ENCODE data around the gene TRIM5.
"Not testable (repeated sequence)": the region's sequence is repeated elsewhere in the genome, so short reads cannot be mapped to it uniquely, and the experiment has no call there.

Gene TRIM5, protein sequence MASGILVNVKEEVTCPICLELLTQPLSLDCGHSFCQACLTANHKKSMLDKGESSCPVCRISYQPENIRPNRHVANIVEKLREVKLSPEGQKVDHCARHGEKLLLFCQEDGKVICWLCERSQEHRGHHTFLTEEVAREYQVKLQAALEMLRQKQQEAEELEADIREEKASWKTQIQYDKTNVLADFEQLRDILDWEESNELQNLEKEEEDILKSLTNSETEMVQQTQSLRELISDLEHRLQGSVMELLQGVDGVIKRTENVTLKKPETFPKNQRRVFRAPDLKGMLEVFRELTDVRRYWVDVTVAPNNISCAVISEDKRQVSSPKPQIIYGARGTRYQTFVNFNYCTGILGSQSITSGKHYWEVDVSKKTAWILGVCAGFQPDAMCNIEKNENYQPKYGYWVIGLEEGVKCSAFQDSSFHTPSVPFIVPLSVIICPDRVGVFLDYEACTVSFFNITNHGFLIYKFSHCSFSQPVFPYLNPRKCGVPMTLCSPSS

GRCh38 chr11:5684646-5685362 lies at the start of gene TRIM5:
TSS of gene TRIM5 (minus strand) at chr11:5685074. CDS start at chr11:5680177, 4,897 bp downstream.
- Histone ChIP-seq H3K4me3 (ENCODE audit: low read depth, low read length) (peak within 1 kb of the TSS; percentile 79), H3K27me3 (ENCODE audit: insufficient read depth, low read length) (no peaks in the 10 kb centered on the region), H2AFZ (ENCODE audit: low read length, unreplicated experiment) (peak within 1 kb of the TSS; percentile 49), H3K36me3 (ENCODE audit: insufficient read depth, low read length) (peaks cover 8% of the 10 kb centered on the region; the same call in 1 of the 2 replicates), H3K4me1 (ENCODE audit: control insufficient read depth, insufficient read depth, low read length, unreplicated experiment) (peaks cover 10% of the 10 kb centered on the region), H3K27ac (ENCODE audit: low read depth, low read length) (peak within 1 kb of the TSS; percentile 95), H3K79me2 (ENCODE audit: control insufficient read depth, insufficient read depth, low read length, unreplicated experiment) (peaks cover 36% of the 10 kb centered on the region)

GRCh38 chr11:5727691-5728090 lies 42.8 kb upstream of the TRIM5 start:
- no peak overlapping the region for H3K4me3 ChIP-seq (ENCODE audit: low read depth, low read length)
- H3K79me2 ChIP-seq (ENCODE audit: control insufficient read depth, insufficient read depth, low read length, unreplicated experiment), result no peaks in the 10 kb centered on the region
- H2AFZ ChIP-seq (ENCODE audit: low read length, unreplicated experiment), result no peak overlapping the region
- peaks cover 55% of the 10 kb centered on the region for H3K27me3 ChIP-seq (ENCODE audit: insufficient read depth, low read length)
- no peak overlapping the region for H3K27ac ChIP-seq (ENCODE audit: low read depth, low read length)
- no peaks in the 10 kb centered on the region for H3K4me1 ChIP-seq (ENCODE audit: control insufficient read depth, insufficient read depth, low read length, unreplicated experiment)
- H3K36me3 ChIP-seq (ENCODE audit: insufficient read depth, low read length), result no peaks in the 10 kb centered on the region

DNA sequence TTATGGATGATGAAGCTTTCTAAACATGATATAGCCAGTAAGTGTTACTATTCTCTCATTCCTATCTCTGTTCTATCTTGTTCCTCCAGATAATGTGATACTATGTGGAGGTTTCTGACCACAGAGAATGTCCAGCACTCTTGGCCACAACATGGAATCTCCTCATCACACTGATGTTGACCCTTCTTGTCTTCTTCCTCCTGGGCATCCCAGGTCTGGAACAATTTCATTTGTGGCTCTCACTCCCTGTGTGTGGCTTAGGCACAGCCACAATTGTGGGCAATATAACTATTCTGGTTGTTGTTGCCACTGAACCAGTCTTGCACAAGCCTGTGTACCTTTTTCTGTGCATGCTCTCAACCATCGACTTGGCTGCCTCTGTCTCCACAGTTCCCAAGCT lies 41.5 kb upstream of the TRIM5 start:
- Histone ChIP-seq H3K36me3 (ENCODE audit: insufficient read depth, low read length) (no peaks in the 10 kb centered on the region), H3K4me3 (ENCODE audit: low read depth, low read length) (no peak overlapping the region), H2AFZ (ENCODE audit: low read length, unreplicated experiment) (no peak overlapping the region), H3K4me1 (ENCODE audit: control insufficient read depth, insufficient read depth, low read length, unreplicated experiment) (no peaks in the 10 kb centered on the region), H3K27me3 (ENCODE audit: insufficient read depth, low read length) (peaks cover 58% of the 10 kb centered on the region), H3K27ac (ENCODE audit: low read depth, low read length) (no peak overlapping the region), H3K79me2 (ENCODE audit: control insufficient read depth, insufficient read depth, low read length, unreplicated experiment) (no peaks in the 10 kb centered on the region)

DNA sequence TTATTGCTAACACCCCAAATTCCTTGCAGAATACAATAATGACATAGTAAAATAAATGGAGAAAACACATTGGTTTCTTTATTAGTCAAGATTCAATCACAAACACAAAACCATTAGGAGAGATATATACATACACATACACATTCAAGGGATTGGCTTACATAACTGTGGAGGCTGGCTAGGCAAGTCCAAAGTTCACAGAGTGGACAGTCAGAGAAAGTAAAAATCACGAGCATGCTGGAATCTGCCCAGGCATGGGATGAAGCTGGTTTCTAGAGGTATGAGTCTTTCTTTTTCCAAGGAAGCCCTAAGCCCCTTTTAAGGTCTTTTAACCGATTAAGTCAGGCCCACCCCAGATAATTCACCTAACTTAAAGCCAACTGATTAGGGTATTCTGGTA lies 37.7 kb upstream of the TRIM5 start:
- Histone ChIP-seq H3K79me2 (ENCODE audit: control insufficient read depth, insufficient read depth, low read length, unreplicated experiment) (no peaks in the 10 kb centered on the region), H2AFZ (ENCODE audit: low read length, unreplicated experiment) (no peak overlapping the region)

GRCh38 chr11:5719703-5720495 lies 35.0 kb upstream of the TRIM5 start:
- no peaks in the 10 kb centered on the region for H3K79me2 ChIP-seq (ENCODE audit: control insufficient read depth, insufficient read depth, low read length, unreplicated experiment)
- no peaks in the 10 kb centered on the region for H3K36me3 ChIP-seq (ENCODE audit: insufficient read depth, low read length)
- no peak overlapping the region for H2AFZ ChIP-seq (ENCODE audit: low read length, unreplicated experiment)
- no peak overlapping the region for H3K4me3 ChIP-seq (ENCODE audit: low read depth, low read length)
- no peaks in the 10 kb centered on the region for H3K4me1 ChIP-seq (ENCODE audit: control insufficient read depth, insufficient read depth, low read length, unreplicated experiment)
- peaks cover 42% of the 10 kb centered on the region for H3K27me3 ChIP-seq (ENCODE audit: insufficient read depth, low read length)
- no peak overlapping the region for H3K27ac ChIP-seq (ENCODE audit: low read depth, low read length)

More for the DNA sequence above, 37.7 kb upstream of the TRIM5 start:
- Histone ChIP-seq H3K27me3 (ENCODE audit: insufficient read depth, low read length) (peaks cover 49% of the 10 kb centered on the region), H3K27ac (ENCODE audit: low read depth, low read length) (no peak overlapping the region), H3K36me3 (ENCODE audit: insufficient read depth, low read length) (no peaks in the 10 kb centered on the region), H3K4me1 (ENCODE audit: control insufficient read depth, insufficient read depth, low read length, unreplicated experiment) (no peaks in the 10 kb centered on the region), H3K4me3 (ENCODE audit: low read depth, low read length) (no peak overlapping the region)

DNA sequence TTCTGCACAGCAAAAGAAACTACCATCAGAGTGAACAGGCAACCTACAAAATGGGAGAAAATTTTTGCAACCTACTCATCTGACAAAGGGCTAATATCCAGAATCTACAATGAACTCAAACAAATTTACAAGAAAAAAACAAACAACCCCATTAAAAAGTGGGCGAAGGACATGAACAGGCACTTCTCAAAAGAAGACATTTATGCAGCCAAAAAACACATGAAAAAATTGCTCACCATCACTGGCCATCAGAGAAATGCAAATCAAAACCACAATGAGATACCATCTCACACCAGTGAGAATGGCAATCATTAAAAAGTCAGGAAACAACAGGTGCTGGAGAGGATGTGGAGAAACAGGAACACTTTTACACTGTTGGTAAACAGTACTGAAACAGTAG lies 31.6 kb upstream of the TRIM5 start:
- not testable (repeated sequence) for H3K79me2 ChIP-seq (ENCODE audit: control insufficient read depth, insufficient read depth, low read length, unreplicated experiment); H3K27ac ChIP-seq (ENCODE audit: low read depth, low read length); H3K36me3 ChIP-seq (ENCODE audit: insufficient read depth, low read length); H3K4me3 ChIP-seq (ENCODE audit: low read depth, low read length); H2AFZ ChIP-seq (ENCODE audit: low read length, unreplicated experiment); H3K4me1 ChIP-seq (ENCODE audit: control insufficient read depth, insufficient read depth, low read length, unreplicated experiment)
- peaks cover 16% of the 10 kb centered on the region; the same call in 1 of the 2 replicates for H3K27me3 ChIP-seq (ENCODE audit: insufficient read depth, low read length)

DNA sequence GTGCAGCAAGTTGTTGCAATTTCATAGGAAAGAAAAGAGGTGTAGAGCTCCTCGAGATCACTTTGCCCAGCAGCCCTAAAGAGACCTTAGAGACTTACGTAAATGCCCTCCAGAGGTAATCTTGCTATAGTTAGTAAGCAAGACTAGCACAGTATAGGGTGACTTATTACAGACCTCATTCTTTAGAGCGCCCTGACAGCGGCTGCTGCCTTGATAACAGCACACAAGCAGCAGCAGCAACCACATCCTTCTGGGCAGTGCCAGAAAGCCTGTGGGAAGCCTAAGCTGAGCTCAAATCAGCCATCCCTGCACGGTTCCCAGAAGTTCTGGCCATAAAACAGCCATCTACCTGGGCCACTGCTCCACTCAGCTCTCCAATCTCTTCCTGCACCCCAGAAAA lies 28.8 kb upstream of the TRIM5 start:
- Histone ChIP-seq H3K36me3 (ENCODE audit: insufficient read depth, low read length) (peaks cover 11% of the 10 kb centered on the region; the same call in 1 of the 2 replicates), H3K4me1 (ENCODE audit: control insufficient read depth, insufficient read depth, low read length, unreplicated experiment) (no peaks in the 10 kb centered on the region), H3K79me2 (ENCODE audit: control insufficient read depth, insufficient read depth, low read length, unreplicated experiment) (no peaks in the 10 kb centered on the region), H3K27me3 (ENCODE audit: insufficient read depth, low read length) (no peaks in the 10 kb centered on the region), H2AFZ (ENCODE audit: low read length, unreplicated experiment) (no peak overlapping the region), H3K27ac (ENCODE audit: low read depth, low read length) (no peak overlapping the region), H3K4me3 (ENCODE audit: low read depth, low read length) (no peak overlapping the region)

- Histone ChIP-seq H3K27me3 (ENCODE audit: insufficient read depth, low read length) (no peaks in the 10 kb centered on the region), H3K4me1 (ENCODE audit: control insufficient read depth, insufficient read depth, low read length, unreplicated experiment) (no peaks in the 10 kb centered on the region), H3K4me3 (ENCODE audit: low read depth, low read length) (no peak overlapping the region), H3K36me3 (ENCODE audit: insufficient read depth, low read length) (peaks cover 19% of the 10 kb centered on the region), H3K79me2 (ENCODE audit: control insufficient read depth, insufficient read depth, low read length, unreplicated experiment) (no peaks in the 10 kb centered on the region), H2AFZ (ENCODE audit: low read length, unreplicated experiment) (no peak overlapping the region), H3K27ac (ENCODE audit: low read depth, low read length) (no peak overlapping the region)
Measured at GRCh38 chr11:5712507-5712906, 27.6 kb upstream of the TRIM5 start.

DNA sequence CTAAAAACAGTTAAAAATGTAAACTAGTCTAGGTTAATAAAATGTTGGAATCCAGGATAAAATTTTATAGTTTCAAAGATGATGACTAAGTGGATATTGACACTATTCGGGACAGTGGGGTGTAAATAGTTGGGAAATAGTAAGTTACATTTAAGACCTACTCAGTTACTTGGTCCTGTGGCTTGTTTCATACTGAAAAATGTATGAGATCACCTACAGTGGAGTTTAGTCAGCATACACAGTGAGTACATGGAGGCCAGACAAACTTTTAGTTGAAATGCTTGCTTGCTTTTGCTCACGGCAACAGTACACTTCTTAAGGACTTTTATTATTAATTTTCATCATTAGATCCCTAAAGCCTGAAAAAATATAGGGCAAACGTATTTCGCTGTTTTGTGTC lies 20.8 kb upstream of the TRIM5 start:
- Histone ChIP-seq H3K4me3 (ENCODE audit: low read depth, low read length) (no peak overlapping the region), H3K79me2 (ENCODE audit: control insufficient read depth, insufficient read depth, low read length, unreplicated experiment) (peaks cover 3% of the 10 kb centered on the region), H3K27ac (ENCODE audit: low read depth, low read length) (no peak overlapping the region), H2AFZ (ENCODE audit: low read length, unreplicated experiment) (no peak overlapping the region), H3K4me1 (ENCODE audit: control insufficient read depth, insufficient read depth, low read length, unreplicated experiment) (no peaks in the 10 kb centered on the region), H3K27me3 (ENCODE audit: insufficient read depth, low read length) (no peaks in the 10 kb centered on the region), H3K36me3 (ENCODE audit: insufficient read depth, low read length) (peaks cover 65% of the 10 kb centered on the region)

DNA sequence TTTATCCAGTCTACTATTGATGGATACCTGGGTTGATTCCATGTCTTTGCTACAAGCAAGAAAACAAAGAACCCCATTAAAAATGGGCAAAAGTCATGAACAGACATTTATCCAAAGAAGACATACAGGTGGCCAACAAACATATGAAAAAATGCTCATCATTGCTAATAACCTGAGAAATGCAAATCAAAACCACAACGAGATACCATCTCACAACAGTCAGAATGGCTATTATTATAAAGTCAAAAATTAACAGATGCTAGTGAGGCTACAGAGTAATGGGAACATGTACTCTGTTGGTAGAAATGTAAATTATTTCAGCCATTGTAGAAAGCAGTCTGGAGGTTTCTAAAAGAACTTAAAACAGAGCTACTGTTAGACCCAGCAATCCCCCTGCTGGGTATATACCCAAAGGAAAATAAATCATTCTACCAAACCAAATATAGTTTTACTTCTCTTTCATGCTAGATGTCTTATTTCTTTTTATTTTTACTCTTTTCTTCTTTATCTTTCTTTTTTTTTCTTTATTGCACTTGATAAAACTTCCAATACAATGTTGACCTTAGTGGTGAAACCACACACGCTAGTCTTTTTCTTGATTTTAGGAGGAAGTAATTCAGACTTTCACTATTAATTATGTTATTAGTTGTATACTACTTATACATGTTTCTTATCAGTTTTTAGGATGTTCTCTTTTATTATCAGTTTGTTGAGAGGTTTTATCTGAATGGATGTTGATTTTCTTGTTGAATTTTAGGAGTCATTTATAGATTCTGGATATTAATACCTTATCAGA lies 19.1 kb upstream of the TRIM5 start:
- Histone ChIP-seq H3K4me3 (ENCODE audit: low read depth, low read length) (no peak overlapping the region), H2AFZ (ENCODE audit: low read length, unreplicated experiment) (no peak overlapping the region), H3K27me3 (ENCODE audit: insufficient read depth, low read length) (no peaks in the 10 kb centered on the region), H3K27ac (ENCODE audit: low read depth, low read length) (no peak overlapping the region), H3K36me3 (ENCODE audit: insufficient read depth, low read length) (peaks cover 57% of the 10 kb centered on the region), H3K4me1 (ENCODE audit: control insufficient read depth, insufficient read depth, low read length, unreplicated experiment) (no peaks in the 10 kb centered on the region), H3K79me2 (ENCODE audit: control insufficient read depth, insufficient read depth, low read length, unreplicated experiment) (peaks cover 3% of the 10 kb centered on the region)
